Measurements from ENCODE around the gene PPP2R3A.
"Not testable (repeated sequence)": the region's sequence is repeated elsewhere in the genome, so short reads cannot be mapped to it uniquely, and the experiment has no call there.

The PPP2R3A gene

GRCh38 chr3:135965506-135966270 lies at the start of gene PPP2R3A:
TSS of gene PPP2R3A (plus strand) at chr3:135965728. CDS start at chr3:136001499, 35,771 bp downstream.
- in situ Hi-C loops (cut with MboI; ENCODE audit: low sequenced_read_pairs): no loop called here

GRCh38 chr3:135916310-135916709 lies 49.2 kb upstream of the PPP2R3A start:
- in situ Hi-C loops (cut with MboI; ENCODE audit: low sequenced_read_pairs): loop anchor here (25.0 kb wide), 1 partner anchor 121 kb away; no protein-coding TSS in a partner anchor

GRCh38 chr3:135917076-135917475 lies 48.5 kb upstream of the PPP2R3A start:
- in situ Hi-C loops (cut with MboI; ENCODE audit: low sequenced_read_pairs): loop anchor here (25.0 kb wide), 1 partner anchor 120 kb away; no protein-coding TSS in a partner anchor

- in situ Hi-C loops (cut with MboI; ENCODE audit: low sequenced_read_pairs): loop anchor here (25.0 kb wide), 1 partner anchor 119 kb away; no protein-coding TSS in a partner anchor
These were observed 47.5 kb upstream of the PPP2R3A start for GRCh38 chr3:135917927-135918597.

GRCh38 chr3:135918600-135918999 lies 46.9 kb upstream of the PPP2R3A start:
- in situ Hi-C loops (cut with MboI; ENCODE audit: low sequenced_read_pairs): loop anchor here (25.0 kb wide), 1 partner anchor 119 kb away; no protein-coding TSS in a partner anchor

- in situ Hi-C loops (cut with MboI; ENCODE audit: low sequenced_read_pairs): loop anchor here (25.0 kb wide), 1 partner anchor 117 kb away; no protein-coding TSS in a partner anchor
These were observed 45.3 kb upstream of the PPP2R3A start for GRCh38 chr3:135920275-135920674.

- in situ Hi-C loops (cut with MboI; ENCODE audit: low sequenced_read_pairs): loop anchor here (25.0 kb wide), 1 partner anchor 114 kb away; no protein-coding TSS in a partner anchor
These were observed 42.7 kb upstream of the PPP2R3A start for GRCh38 chr3:135922903-135923250.

- in situ Hi-C loops (cut with MboI; ENCODE audit: low sequenced_read_pairs): loop anchor here (25.0 kb wide), 1 partner anchor 113 kb away; no protein-coding TSS in a partner anchor
These were observed 41.0 kb upstream of the PPP2R3A start for GRCh38 chr3:135924506-135924905.

GRCh38 chr3:135926664-135927063 lies 38.9 kb upstream of the PPP2R3A start:
- in situ Hi-C loops (cut with MboI; ENCODE audit: low sequenced_read_pairs): no loop called here

- in situ Hi-C loops (cut with MboI; ENCODE audit: low sequenced_read_pairs): no loop called here
These were observed 38.4 kb upstream of the PPP2R3A start for GRCh38 chr3:135927155-135927554.

GRCh38 chr3:135929670-135930069 lies 35.9 kb upstream of the PPP2R3A start:
- in situ Hi-C loops (cut with MboI; ENCODE audit: low sequenced_read_pairs): no loop called here

GRCh38 chr3:135930255-135930654 lies 35.3 kb upstream of the PPP2R3A start:
- in situ Hi-C loops (cut with MboI; ENCODE audit: low sequenced_read_pairs): no loop called here

GRCh38 chr3:135935171-135935570 lies 30.4 kb upstream of the PPP2R3A start:
- in situ Hi-C loops (cut with MboI; ENCODE audit: low sequenced_read_pairs): not testable (repeated sequence)

- in situ Hi-C loops (cut with MboI; ENCODE audit: low sequenced_read_pairs): not testable (repeated sequence)
These were observed 27.8 kb upstream of the PPP2R3A start for GRCh38 chr3:135937766-135938165.

GRCh38 chr3:135944831-135945230 lies 20.7 kb upstream of the PPP2R3A start:
- in situ Hi-C loops (cut with MboI; ENCODE audit: low sequenced_read_pairs): no loop called here

GRCh38 chr3:135950941-135951340 lies 14.6 kb upstream of the PPP2R3A start:
- in situ Hi-C loops (cut with MboI; ENCODE audit: low sequenced_read_pairs): no loop called here

GRCh38 chr3:135964160-135964955 lies 1.2 kb upstream of the PPP2R3A start:
- in situ Hi-C loops (cut with MboI; ENCODE audit: low sequenced_read_pairs): no loop called here

- in situ Hi-C loops (cut with MboI; ENCODE audit: low sequenced_read_pairs): no loop called here
These were observed 411 bp upstream of the PPP2R3A start for GRCh38 chr3:135965129-135965505.

- in situ Hi-C loops (cut with MboI; ENCODE audit: low sequenced_read_pairs): no loop called here
These were observed 888 bp downstream of the PPP2R3A start for GRCh38 chr3:135966271-135966961.

GRCh38 chr3:135966962-135967274 lies 1.4 kb downstream of the PPP2R3A start:
- in situ Hi-C loops (cut with MboI; ENCODE audit: low sequenced_read_pairs): no loop called here

- in situ Hi-C loops (cut with MboI; ENCODE audit: low sequenced_read_pairs): no loop called here
These were observed 2.3 kb downstream of the PPP2R3A start for GRCh38 chr3:135967867-135968266.
